Regular cardiac myocyte (primary cell): ENCODE data around the gene SPOCD1. TPM values are rescaled to one million over a fixed set of nuclear protein-coding genes. Genes with fewer than 3 reads are reported as not detected.

Source experiments
- total RNA-seq: library from RNA; depleted of rRNA; stranded (reverse); fragments of >200 nt; gene quantifications from 2 replicates; pipeline ENCODE4 v1.2.3, GENCODE V29; 2014

The SPOCD1 gene
- 32.8 and 44.0 TPM in 2 replicates for total RNA-seq

DNA sequence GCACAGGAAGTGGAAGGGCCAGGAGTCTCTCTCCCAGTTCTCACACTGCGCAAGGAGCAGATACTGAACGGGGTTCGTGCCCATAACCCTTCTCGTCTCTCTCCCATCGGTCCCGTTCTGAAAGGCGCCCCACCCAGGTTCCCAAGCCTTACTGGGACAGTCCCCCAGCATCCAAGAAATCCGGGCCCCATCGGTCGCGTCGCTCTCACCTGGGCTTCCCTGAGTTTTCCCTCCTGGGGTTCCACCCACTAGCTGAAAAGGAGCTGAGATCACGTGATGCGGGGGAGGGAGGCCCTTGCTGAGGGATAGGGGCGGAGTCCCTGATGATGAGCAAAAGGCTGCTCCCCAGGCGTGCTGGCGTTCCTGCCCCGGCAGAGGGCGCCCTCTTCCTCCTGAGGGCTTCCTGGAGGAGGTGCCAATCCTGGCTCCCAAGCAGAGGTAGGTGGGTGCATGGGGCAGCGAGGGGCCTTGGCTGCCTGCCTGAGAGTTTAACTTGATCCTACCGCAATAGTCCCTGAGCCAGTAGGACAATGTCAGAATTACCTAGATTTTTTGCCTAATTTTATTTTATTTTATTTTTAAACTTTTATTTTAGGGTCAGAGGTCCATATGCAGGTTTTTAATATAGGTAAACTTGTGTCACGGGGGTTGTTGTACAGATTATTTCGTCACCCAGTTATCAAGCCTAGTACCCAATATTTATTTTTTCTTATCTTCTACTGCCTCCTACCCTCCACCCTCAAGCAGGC is at the start of gene SPOCD1:
TSS of gene SPOCD1 (minus strand) at position 271 of the 749 bp plus-strand sequence. CDS start 689 bp downstream, outside the sequence.

GRCh38 chr1:31764312-31765040 is 51.3 kb downstream of the SPOCD1 start, which contains the start of gene ADGRB2:
ADGRB2 (minus strand) TSS chr1:31764340; CDS start chr1:31757221, 7,119 bp downstream.

Other genes with a start within 250 kb of the SPOCD1 start
- gene TINAGL1, start 239.5 kb downstream of the SPOCD1 start, total RNA-seq, result 369 and 742 TPM in 2 replicates
- gene HCRTR1, start 198.3 kb downstream of the SPOCD1 start, total RNA-seq, result under 0.01 TPM in 1 of 2 replicates, not detected in the other
- 84.3 and 100 TPM in 2 replicates for gene PEF1, start 171.1 kb downstream of the SPOCD1 start, total RNA-seq
- gene COL16A1, start 112.0 kb downstream of the SPOCD1 start, total RNA-seq, result 14.2 and 97.5 TPM in 2 replicates
- gene ADGRB2, start 51.7 kb downstream of the SPOCD1 start, total RNA-seq, result 2.1 and 8.2 TPM in 2 replicates
- 397 and 467 TPM in 2 replicates for gene PTP4A2, start 122.3 kb upstream of the SPOCD1 start, total RNA-seq
- gene KHDRBS1, start 197.8 kb upstream of the SPOCD1 start, total RNA-seq, result 29.6 and 79.9 TPM in 2 replicates